Breast epithelium (tissue), 3 donors: Measurements from ENCODE around the gene SLC9A5.

ENCODE experiments used
- CTCF ChIP-seq, 3 donors: fragments of 450-650 bp; IDR thresholded peaks; one replicate each; pipeline ENCODE4 v1.5.1; 2016 to 2017; ENCODE audit warnings: antibody characterized with exemption in 3 of 3, mild to moderate bottlenecking in 3 of 3, moderate library complexity in 3 of 3
- POLR2A ChIP-seq: fragments of 450-650 bp; IDR thresholded peaks from one replicate; pipeline ENCODE4 v1.6.1; 2016; ENCODE audit warnings: antibody characterized with exemption, mild to moderate bottlenecking, moderate library complexity

DNA sequence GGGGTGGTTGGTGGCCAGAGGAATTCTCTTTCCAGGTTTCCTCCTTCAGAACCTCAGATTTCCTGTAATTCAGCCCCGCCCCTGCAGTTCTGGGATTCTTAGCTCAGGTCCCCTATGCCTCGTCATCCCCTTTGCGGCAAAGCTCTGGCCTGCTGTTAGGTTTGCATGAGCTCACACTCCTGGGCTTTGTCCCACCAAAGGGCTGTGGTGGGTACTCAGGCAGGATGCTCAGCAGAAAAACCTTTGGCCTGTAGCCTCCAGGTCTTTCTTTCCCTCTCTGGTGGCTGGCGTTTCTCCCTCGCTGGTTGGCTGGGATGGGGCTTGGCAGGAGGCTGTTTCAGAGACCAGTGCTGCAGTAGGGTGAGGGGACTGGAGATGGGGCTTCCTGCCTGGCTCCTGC lies 21.0 kb downstream of the SLC9A5 start:
- TF ChIP-seq CTCF (IDR thresholded peaks at IDR 0.05) (no peak), POLR2A (no peak)
